HG02623 (cell line): Measurements from ENCODE around the gene SRMS.

ENCODE experiments used
- ATAC-seq: cut with Tn5 transposase; IDR thresholded peaks from one replicate; pipeline ENCODE4 v1.9.1; 2021; ENCODE audit warnings: moderate library complexity; ENCODE audit not compliant: unreplicated experiment

SRMS gene

GRCh38 chr20:63547725-63548480 lies at the start of gene SRMS:
SRMS (minus strand) TSS chr20:63547749; CDS start chr20:63547463, 286 bp downstream.
- ATAC-seq = no peak

GRCh38 chr20:63596423-63596822 lies 48.9 kb upstream of the SRMS start:
- no peak for ATAC-seq

- ATAC-seq = no peak
These were observed 48.0 kb upstream of the SRMS start for GRCh38 chr20:63595416-63596127.

GRCh38 chr20:63594043-63594561 lies 46.6 kb upstream of the SRMS start:
- ATAC-seq = no peak

- no peak for ATAC-seq
These were observed 45.1 kb upstream of the SRMS start for GRCh38 chr20:63592661-63593060.

GRCh38 chr20:63591786-63592355 lies 44.3 kb upstream of the SRMS start:
- no peak for ATAC-seq

GRCh38 chr20:63591147-63591533 lies 43.6 kb upstream of the SRMS start:
- ATAC-seq = no peak

GRCh38 chr20:63590218-63591146 lies 42.9 kb upstream of the SRMS start:
- no peak for ATAC-seq

- no peak for ATAC-seq
These were observed 42.0 kb upstream of the SRMS start for GRCh38 chr20:63589261-63590217.

GRCh38 chr20:63588641-63589041 lies 41.1 kb upstream of the SRMS start:
- ATAC-seq = no peak

GRCh38 chr20:63587776-63588591 lies 40.4 kb upstream of the SRMS start:
- no peak for ATAC-seq

GRCh38 chr20:63587256-63587655 lies 39.7 kb upstream of the SRMS start:
- ATAC-seq = no peak

GRCh38 chr20:63586797-63587196 lies 39.2 kb upstream of the SRMS start:
- no peak for ATAC-seq

GRCh38 chr20:63585616-63586565 lies 38.3 kb upstream of the SRMS start:
- ATAC-seq = no peak

- no peak for ATAC-seq
These were observed 35.0 kb upstream of the SRMS start for GRCh38 chr20:63582382-63583063.

- no peak for ATAC-seq
These were observed 33.4 kb upstream of the SRMS start for GRCh38 chr20:63580796-63581461.
